ENCODE measurements around the gene FOXP1.

The FOXP1 gene

DNA sequence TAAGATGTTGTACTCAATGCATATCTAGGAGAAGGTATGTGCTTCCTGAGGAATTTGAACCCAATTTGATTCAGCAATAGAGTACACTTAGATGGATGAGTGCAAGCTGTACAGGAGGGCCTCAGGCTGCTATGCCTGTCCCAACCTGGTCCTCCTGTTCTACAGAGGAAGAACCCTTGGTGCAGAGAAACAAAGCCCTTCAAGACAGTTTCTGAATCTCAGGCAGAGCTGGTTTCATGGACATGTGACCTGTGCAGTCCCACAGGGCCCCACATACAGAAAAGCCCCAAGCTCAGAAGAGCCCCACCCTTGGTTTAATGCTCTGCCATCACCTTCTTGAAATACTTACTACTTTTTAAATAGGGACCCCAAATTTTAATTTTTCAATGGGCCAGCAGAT is 15.3 kb downstream of the FOXP1 start:
- Histone ChIP-seq H3K4me2 (ENCODE audit: low read length) (no peak overlapping the region), H3K9ac (ENCODE audit: low read length) (no peak overlapping the region), H4K20me1 (ENCODE audit: insufficient read depth, low read length) (no peaks in the 10 kb centered on the region), H3K4me1 (ENCODE audit: low read length) (peaks cover 27% of the 10 kb centered on the region), H3K4me3 (ENCODE audit: low read length) (no peak overlapping the region), H2AFZ (ENCODE audit: low read depth, low read length) (no peak overlapping the region), H3K9me3 (ENCODE audit: insufficient read depth, low read length) (no peaks in the 10 kb centered on the region), H3K79me2 (ENCODE audit: low read length) (no peaks in the 10 kb centered on the region), H3K36me3 (replicated peaks; ENCODE audit: low read depth, low read length) (no peaks in the 10 kb centered on the region), H3K27me3 (ENCODE audit: low read depth, low read length) (peaks cover 54% of the 10 kb centered on the region), H3K27ac (ENCODE audit: low read length) (no peak overlapping the region)
- no peak for TF ChIP-seq EZH2phosphoT487 (IDR thresholded peaks at IDR 0.05; ENCODE audit: low read depth)
- TF ChIP-seq, protein P1, sequence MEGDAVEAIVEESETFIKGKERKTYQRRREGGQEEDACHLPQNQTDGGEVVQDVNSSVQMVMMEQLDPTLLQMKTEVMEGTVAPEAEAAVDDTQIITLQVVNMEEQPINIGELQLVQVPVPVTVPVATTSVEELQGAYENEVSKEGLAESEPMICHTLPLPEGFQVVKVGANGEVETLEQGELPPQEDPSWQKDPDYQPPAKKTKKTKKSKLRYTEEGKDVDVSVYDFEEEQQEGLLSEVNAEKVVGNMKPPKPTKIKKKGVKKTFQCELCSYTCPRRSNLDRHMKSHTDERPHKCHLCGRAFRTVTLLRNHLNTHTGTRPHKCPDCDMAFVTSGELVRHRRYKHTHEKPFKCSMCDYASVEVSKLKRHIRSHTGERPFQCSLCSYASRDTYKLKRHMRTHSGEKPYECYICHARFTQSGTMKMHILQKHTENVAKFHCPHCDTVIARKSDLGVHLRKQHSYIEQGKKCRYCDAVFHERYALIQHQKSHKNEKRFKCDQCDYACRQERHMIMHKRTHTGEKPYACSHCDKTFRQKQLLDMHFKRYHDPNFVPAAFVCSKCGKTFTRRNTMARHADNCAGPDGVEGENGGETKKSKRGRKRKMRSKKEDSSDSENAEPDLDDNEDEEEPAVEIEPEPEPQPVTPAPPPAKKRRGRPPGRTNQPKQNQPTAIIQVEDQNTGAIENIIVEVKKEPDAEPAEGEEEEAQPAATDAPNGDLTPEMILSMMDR (IDR thresholded peaks at IDR 0.05; ENCODE audit: low read depth, low read length): no peak

DNA sequence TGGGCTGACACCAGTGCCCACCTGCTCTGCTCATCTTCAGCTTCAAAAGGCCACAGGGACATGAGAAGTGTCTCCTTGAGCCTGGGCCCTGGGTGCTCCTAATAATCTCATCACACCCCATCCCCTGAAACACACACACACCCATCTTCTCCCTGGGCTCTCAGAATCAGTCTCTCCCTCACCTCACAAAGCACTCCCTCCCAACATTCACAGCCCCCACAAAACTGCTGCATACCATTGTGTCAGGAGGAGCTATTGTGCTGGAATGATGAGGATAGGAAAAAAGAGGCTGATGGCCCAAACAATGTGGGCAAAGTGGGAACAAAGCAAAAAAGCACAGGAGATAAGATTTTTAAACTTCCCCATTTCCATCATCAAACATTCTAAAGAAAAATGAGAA is 16.8 kb downstream of the FOXP1 start:
- H3K79me2 ChIP-seq (ENCODE audit: low read length): no peaks in the 10 kb centered on the region
- no peak for TF ChIP-seq EZH2phosphoT487 (IDR thresholded peaks at IDR 0.05; ENCODE audit: low read depth)
- H3K4me2 ChIP-seq (ENCODE audit: low read length): no peak overlapping the region
- H3K4me1 ChIP-seq (ENCODE audit: low read length): peaks cover 33% of the 10 kb centered on the region
- peaks cover 54% of the 10 kb centered on the region for H3K27me3 ChIP-seq (ENCODE audit: low read depth, low read length)
- no peak overlapping the region for H3K27ac ChIP-seq (ENCODE audit: low read length)
- no peak overlapping the region for H3K9ac ChIP-seq (ENCODE audit: low read length)
- H3K9me3 ChIP-seq (ENCODE audit: insufficient read depth, low read length): no peaks in the 10 kb centered on the region
- no peaks in the 10 kb centered on the region for H3K36me3 ChIP-seq (replicated peaks; ENCODE audit: low read depth, low read length)
- H2AFZ ChIP-seq (ENCODE audit: low read depth, low read length): no peak overlapping the region
- H3K4me3 ChIP-seq (ENCODE audit: low read length): no peak overlapping the region
- H4K20me1 ChIP-seq (ENCODE audit: insufficient read depth, low read length): no peaks in the 10 kb centered on the region

DNA sequence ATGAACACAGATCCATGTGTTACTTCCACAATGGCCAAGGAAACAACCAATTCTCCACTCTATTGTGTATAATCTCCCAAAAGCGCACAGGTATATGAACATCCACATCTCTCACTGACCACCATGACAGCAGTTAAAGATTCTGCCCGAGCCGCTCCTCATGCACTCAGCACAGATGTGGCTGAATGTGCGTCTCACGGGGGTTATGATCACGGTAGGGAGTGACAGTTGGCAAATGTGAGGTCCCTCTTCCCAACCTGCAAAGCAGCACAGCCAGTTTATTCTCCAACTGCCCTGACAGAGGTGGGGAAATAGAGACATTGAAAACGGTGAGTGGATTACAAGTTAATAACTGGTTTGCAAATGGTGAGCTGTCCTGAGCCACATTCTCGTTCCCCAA is 17.6 kb downstream of the FOXP1 start:
- no peak overlapping the region for H3K9ac ChIP-seq (ENCODE audit: low read length)
- H4K20me1 ChIP-seq (ENCODE audit: insufficient read depth, low read length): no peaks in the 10 kb centered on the region
- TF ChIP-seq, protein P1 (IDR thresholded peaks at IDR 0.05; ENCODE audit: low read depth, low read length): no peak
- TF ChIP-seq EZH2phosphoT487 (IDR thresholded peaks at IDR 0.05; ENCODE audit: low read depth): no peak
- no peak overlapping the region for H3K4me2 ChIP-seq (ENCODE audit: low read length)
- no peak overlapping the region for H3K27ac ChIP-seq (ENCODE audit: low read length)
- no peak overlapping the region for H2AFZ ChIP-seq (ENCODE audit: low read depth, low read length)
- H3K9me3 ChIP-seq (ENCODE audit: insufficient read depth, low read length): no peaks in the 10 kb centered on the region
- no peak overlapping the region for H3K4me3 ChIP-seq (ENCODE audit: low read length)
- H3K36me3 ChIP-seq (replicated peaks; ENCODE audit: low read depth, low read length): no peaks in the 10 kb centered on the region
- H3K4me1 ChIP-seq (ENCODE audit: low read length): peaks cover 33% of the 10 kb centered on the region
- H3K27me3 ChIP-seq (ENCODE audit: low read depth, low read length): peaks cover 48% of the 10 kb centered on the region
- H3K79me2 ChIP-seq (ENCODE audit: low read length): no peaks in the 10 kb centered on the region

DNA sequence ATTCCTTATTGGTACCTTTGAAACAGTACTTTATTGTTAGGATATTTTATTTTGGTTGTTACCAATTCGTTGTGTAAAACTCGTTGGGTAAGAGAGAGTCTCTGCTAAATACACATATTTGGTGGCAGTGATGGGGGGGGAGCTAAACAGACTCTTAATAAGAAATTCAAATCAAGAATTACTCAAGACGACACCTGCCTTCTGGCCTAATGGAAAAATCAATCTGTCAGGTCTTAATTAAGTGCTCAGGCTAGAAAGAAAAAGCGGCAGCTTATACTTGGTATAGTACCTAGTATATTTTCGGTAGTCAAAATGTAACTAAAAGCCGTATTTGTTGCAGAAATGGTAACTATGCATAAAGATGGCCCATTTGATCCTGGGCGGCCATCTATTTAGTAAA is 18.2 kb downstream of the FOXP1 start:
- H3K4me2 ChIP-seq (ENCODE audit: low read length): no peak overlapping the region
- H3K27me3 ChIP-seq (ENCODE audit: low read depth, low read length): peaks cover 42% of the 10 kb centered on the region
- H3K9me3 ChIP-seq (ENCODE audit: insufficient read depth, low read length): no peaks in the 10 kb centered on the region
- TF ChIP-seq EZH2phosphoT487 (IDR thresholded peaks at IDR 0.05; ENCODE audit: low read depth): no peak
- TF ChIP-seq, protein P1 (IDR thresholded peaks at IDR 0.05; ENCODE audit: low read depth, low read length): no peak
- no peak overlapping the region for H2AFZ ChIP-seq (ENCODE audit: low read depth, low read length)
- H3K36me3 ChIP-seq (replicated peaks; ENCODE audit: low read depth, low read length): no peaks in the 10 kb centered on the region
- no peak overlapping the region for H3K4me3 ChIP-seq (ENCODE audit: low read length)
- peaks cover 33% of the 10 kb centered on the region for H3K4me1 ChIP-seq (ENCODE audit: low read length)
- H4K20me1 ChIP-seq (ENCODE audit: insufficient read depth, low read length): no peaks in the 10 kb centered on the region
- H3K79me2 ChIP-seq (ENCODE audit: low read length): no peaks in the 10 kb centered on the region
- no peak overlapping the region for H3K9ac ChIP-seq (ENCODE audit: low read length)
- no peak overlapping the region for H3K27ac ChIP-seq (ENCODE audit: low read length)

DNA sequence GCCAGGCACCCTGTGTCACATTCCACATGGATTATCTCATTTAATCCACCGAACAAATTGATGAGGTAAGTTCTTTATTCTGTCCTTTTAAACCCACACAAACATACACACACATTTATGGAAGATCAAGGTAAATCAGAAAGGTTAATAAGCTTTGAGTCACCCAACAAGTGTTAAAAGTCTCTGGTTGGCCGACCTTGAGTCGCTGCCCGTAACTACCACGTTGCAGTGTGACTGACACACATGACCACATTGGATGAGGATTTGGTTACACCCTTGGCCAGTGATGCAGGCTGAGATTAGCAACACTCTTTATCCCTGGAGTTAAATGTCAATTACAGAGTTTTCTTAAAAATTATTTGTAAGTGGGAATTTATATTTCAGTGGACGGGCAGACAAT is 19.2 kb downstream of the FOXP1 start:
- Histone ChIP-seq H3K9me3 (ENCODE audit: insufficient read depth, low read length) (no peaks in the 10 kb centered on the region), H3K9ac (ENCODE audit: low read length) (no peak overlapping the region), H3K27ac (ENCODE audit: low read length) (no peak overlapping the region), H3K79me2 (ENCODE audit: low read length) (no peaks in the 10 kb centered on the region), H3K36me3 (replicated peaks; ENCODE audit: low read depth, low read length) (no peaks in the 10 kb centered on the region), H3K4me3 (ENCODE audit: low read length) (peak overlapping the region; percentile 41), H2AFZ (ENCODE audit: low read depth, low read length) (no peak overlapping the region), H3K4me2 (ENCODE audit: low read length) (peak overlapping the region; percentile 72), H4K20me1 (ENCODE audit: insufficient read depth, low read length) (no peaks in the 10 kb centered on the region), H3K4me1 (ENCODE audit: low read length) (peaks cover 33% of the 10 kb centered on the region), H3K27me3 (ENCODE audit: low read depth, low read length) (peaks cover 39% of the 10 kb centered on the region)
- TF ChIP-seq, protein P1 (IDR thresholded peaks at IDR 0.05; ENCODE audit: low read depth, low read length): no peak
- no peak for TF ChIP-seq EZH2phosphoT487 (IDR thresholded peaks at IDR 0.05; ENCODE audit: low read depth)

Measured in OCI-LY3 (cell line).